Vagina (tissue), 2 donors: ENCODE data around the gene ZBTB16. TPM values are rescaled to one million over a fixed set of nuclear protein-coding genes. Genes with fewer than 3 reads are reported as not detected.

Source experiments
- DNase-seq, 2 donors: peaks; one replicate each; pipeline ENCODE4 v3.0.0-alpha.2; 2017; ENCODE audit errors: extremely low spot score in 2 of 2
- H3K27ac ChIP-seq: fragments of 200-600 bp; sonication (generic); one replicate; pipeline ENCODE4 v1.5.1; 2019
- H3K27me3 ChIP-seq: fragments of 200-600 bp; sonication (generic); one replicate; pipeline ENCODE4 v1.5.1; 2019
- H3K36me3 ChIP-seq, 2 donors: fragments of 200-600 bp; sonication (generic); one replicate each; pipeline ENCODE4 v1.5.1; 2017 to 2019
- H3K4me1 ChIP-seq: fragments of 200-600 bp; sonication (generic); one replicate; pipeline ENCODE4 v1.5.1; 2019
- H3K4me3 ChIP-seq, 2 donors: fragments of 200-600 bp; sonication (generic); 1 replicate in 1 of 2; 2 replicates in 1 of 2; pipeline ENCODE4 v1.5.1; 2016 to 2019
- H3K9me3 ChIP-seq: fragments of 200-600 bp; sonication (generic); one replicate; pipeline ENCODE4 v1.5.1; 2019
- POLR2A ChIP-seq, 2 donors: fragments of 450-650 bp; IDR thresholded peaks; one replicate each; pipeline ENCODE4 v1.6.1; 2017; ENCODE audit warnings: antibody characterized with exemption in 2 of 2, mild to moderate bottlenecking in 2 of 2, moderate library complexity in 2 of 2
- POLR2AphosphoS5 ChIP-seq, 2 donors: sonication (generic); formaldehyde crosslinking; IDR thresholded peaks; one replicate each; pipeline ENCODE4 v1.9.0; 2017; ENCODE audit warnings: antibody characterized with exemption in 2 of 2, mild to moderate bottlenecking in 2 of 2, low read depth in 1 of 2; ENCODE audit not compliant: insufficient read depth in 1 of 2
- intact Hi-C: fragments of 100-400 bp; cut with DNase I; formaldehyde crosslinking; loops from one replicate; pipeline ENCODE4 v1.15.1; 2023
- total RNA-seq: library from RNA; depleted of rRNA; stranded (reverse); fragments of >200 nt; gene quantifications from one replicate; pipeline ENCODE4 v1.2.3, GENCODE V29; 2016
- TF ChIP-seq, protein P1 (sequence below), 3 experiments: fragments of 450-650 bp in 2 of 3; fragments of 200-600 bp in 1 of 3; sonication (generic) in 1 of 3; IDR thresholded peaks; one replicate each; pipeline ENCODE4 v1.5.1; 2017 to 2019; ENCODE audit warnings: antibody characterized with exemption in 3 of 3, mild to moderate bottlenecking in 2 of 3, moderate library complexity in 2 of 3

The ZBTB16 gene
- total RNA-seq, 1 donor from 2014 or later = 243 TPM

DNA sequence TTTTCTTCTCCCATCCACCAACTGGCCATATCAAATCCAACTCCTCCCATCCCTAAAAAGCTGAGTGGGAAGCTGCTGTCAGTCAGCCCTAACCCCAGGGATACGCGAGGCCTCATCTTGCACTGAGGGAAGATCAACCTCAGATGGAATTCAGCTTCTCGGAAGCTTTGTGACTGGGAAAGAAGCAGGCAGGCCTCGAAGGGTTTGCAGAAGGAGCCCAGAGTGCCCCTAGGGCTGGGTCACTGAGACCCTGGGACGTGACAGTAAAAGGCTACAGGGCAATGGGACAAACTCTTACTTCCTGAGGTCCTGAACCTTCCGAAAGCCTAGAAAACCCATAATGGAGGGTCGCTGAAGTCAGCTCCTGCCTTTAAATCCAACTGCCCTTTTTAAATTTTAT is 202.3 kb downstream of the ZBTB16 start:
- DNase-seq = no peak
- Histone ChIP-seq H3K4me3 (no peak overlapping the region), H3K36me3 (no peaks in the 10 kb centered on the region), H3K27me3 (no peaks in the 10 kb centered on the region), H3K4me1 (peaks cover 56% of the 10 kb centered on the region), H3K27ac (peak overlapping the region; percentile 86), H3K9me3 (no peaks in the 10 kb centered on the region)
- intact Hi-C loops = loop anchor here (2.0 to 5.0 kb wide), 2 partner anchors 203 to 224 kb away; partner anchors contain the start of gene ZBTB16
- TF ChIP-seq, protein P1, sequence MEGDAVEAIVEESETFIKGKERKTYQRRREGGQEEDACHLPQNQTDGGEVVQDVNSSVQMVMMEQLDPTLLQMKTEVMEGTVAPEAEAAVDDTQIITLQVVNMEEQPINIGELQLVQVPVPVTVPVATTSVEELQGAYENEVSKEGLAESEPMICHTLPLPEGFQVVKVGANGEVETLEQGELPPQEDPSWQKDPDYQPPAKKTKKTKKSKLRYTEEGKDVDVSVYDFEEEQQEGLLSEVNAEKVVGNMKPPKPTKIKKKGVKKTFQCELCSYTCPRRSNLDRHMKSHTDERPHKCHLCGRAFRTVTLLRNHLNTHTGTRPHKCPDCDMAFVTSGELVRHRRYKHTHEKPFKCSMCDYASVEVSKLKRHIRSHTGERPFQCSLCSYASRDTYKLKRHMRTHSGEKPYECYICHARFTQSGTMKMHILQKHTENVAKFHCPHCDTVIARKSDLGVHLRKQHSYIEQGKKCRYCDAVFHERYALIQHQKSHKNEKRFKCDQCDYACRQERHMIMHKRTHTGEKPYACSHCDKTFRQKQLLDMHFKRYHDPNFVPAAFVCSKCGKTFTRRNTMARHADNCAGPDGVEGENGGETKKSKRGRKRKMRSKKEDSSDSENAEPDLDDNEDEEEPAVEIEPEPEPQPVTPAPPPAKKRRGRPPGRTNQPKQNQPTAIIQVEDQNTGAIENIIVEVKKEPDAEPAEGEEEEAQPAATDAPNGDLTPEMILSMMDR (IDR thresholded peaks at IDR 0.05) = no peak
- TF ChIP-seq POLR2AphosphoS5 (IDR thresholded peaks at IDR 0.05; ENCODE audit: insufficient read depth in 1 of 2, low read depth in 1 of 2) (no peak), POLR2A (IDR thresholded peaks at IDR 0.05) (no peak)

DNA sequence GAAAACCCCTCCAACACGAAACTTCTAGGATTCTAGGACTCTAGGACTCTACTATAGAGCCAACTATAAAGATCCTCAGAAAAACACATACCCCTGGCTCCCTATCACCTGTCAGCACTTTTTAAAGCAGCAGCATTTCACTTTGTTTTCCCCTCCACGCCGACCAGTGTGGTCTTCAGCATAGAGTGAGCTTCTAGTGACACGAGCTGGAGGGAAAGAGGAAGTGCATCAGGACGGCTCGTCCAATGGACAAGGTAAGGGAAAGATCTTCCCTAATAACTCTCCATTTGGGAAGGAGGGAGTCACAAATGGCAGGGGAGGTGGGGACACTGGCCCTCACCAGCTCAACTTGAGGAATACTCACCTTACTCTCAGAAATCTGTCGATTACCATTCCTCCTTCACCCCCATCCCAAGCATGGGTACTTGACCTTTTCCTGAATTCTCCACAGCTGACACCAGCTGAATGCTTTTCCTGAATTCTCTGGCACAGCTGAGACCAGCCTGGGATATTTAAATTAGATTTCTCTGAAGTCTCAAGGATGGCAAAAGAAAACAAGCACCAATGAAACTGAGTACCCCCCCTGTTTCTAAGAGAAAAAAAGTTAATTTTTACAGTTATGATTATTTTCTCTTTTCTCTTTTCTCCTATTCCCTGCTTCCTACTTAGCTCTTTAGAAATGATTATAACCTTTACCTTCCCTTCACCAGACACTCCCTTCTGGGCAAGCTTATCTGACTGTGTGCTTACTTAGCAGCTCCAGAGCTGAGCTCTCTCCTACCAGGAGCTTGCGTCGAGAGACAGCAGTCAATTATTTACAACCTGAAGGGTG is 203.4 kb downstream of the ZBTB16 start:
- peaks cover 45% of the 10 kb centered on the region for H3K4me1 ChIP-seq
- no peak overlapping the region for H3K4me3 ChIP-seq
- no peak for DNase-seq
- H3K27ac ChIP-seq = no peak overlapping the region
- intact Hi-C loops = loop anchor here (5.0 kb wide), 1 partner anchor 226 kb away; no protein-coding TSS in a partner anchor
- H3K36me3 ChIP-seq = no peaks in the 10 kb centered on the region
- no peaks in the 10 kb centered on the region for H3K27me3 ChIP-seq
- no peaks in the 10 kb centered on the region for H3K9me3 ChIP-seq
- TF ChIP-seq POLR2A (IDR thresholded peaks at IDR 0.05) = no peak
- TF ChIP-seq, protein P1 (IDR thresholded peaks at IDR 0.05) = peak in 2 of 3 experiments; percentile 23 to 26

DNA sequence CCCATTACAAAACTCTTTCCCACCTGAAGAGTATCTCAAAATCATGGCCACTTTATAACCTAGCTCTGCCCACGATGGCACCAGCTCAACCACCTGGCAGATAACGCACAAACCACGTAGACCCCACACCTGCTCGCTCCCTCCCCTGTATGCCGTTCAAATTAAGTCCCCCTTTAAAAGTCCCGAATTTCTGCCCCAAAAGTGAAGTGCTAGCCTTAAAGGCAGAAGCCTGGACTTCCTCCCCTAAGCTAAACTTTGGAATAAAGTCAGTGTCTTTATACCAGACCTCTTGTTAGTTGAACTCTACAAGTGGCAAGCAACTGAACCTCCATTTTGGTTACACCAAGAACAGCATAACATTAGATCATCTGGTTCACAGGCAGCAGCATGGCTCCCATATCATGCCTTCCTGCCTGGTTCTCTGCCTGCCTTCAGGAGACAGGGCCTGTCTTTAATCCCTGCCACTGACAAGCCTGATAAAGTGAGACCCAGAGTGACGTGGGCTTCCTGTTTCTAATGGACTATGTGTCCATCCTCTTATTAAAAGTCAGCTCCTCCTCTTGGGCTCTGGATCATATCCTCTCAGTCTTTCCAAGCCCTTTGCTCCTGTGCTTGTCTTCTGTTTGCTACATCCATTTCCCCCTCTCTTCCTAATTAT is 204.1 kb downstream of the ZBTB16 start:
- peaks cover 38% of the 10 kb centered on the region for H3K4me1 ChIP-seq
- H3K9me3 ChIP-seq = no peaks in the 10 kb centered on the region
- H3K36me3 ChIP-seq = no peaks in the 10 kb centered on the region
- H3K27me3 ChIP-seq = no peaks in the 10 kb centered on the region
- no peak overlapping the region for H3K27ac ChIP-seq
- no peak overlapping the region for H3K4me3 ChIP-seq
- DNase-seq = no peak
- TF ChIP-seq, protein P1 (IDR thresholded peaks at IDR 0.05) = no peak
- TF ChIP-seq POLR2AphosphoS5 (IDR thresholded peaks at IDR 0.05; ENCODE audit: insufficient read depth in 1 of 2, low read depth in 1 of 2) (no peak), POLR2A (IDR thresholded peaks at IDR 0.05) (no peak)
- intact Hi-C loops = loop anchor here (5.0 kb wide), 1 partner anchor 226 kb away; no protein-coding TSS in a partner anchor

DNA sequence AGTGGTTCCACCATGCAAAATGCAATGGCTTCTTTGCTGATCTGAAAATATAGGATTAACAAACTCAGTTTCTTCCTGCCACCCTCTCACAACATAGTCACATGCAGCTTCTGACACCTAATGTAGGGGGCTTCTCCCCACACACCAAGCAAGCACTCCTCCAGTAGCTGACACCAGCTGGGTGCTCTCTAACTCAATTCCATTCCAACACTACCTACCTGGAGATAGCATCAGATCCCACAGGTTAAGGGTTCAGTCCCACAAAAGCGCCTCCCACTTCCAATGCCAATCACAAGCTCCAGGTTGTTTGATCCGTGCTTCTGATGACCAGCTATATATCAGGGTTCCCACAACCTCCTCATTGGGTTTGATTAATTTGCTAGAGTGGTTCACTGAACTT is 204.9 kb downstream of the ZBTB16 start:
- no peaks in the 10 kb centered on the region for H3K36me3 ChIP-seq
- H3K9me3 ChIP-seq = no peaks in the 10 kb centered on the region
- intact Hi-C loops = loop anchor here (5.0 kb wide), 1 partner anchor 227 kb away; no protein-coding TSS in a partner anchor
- TF ChIP-seq POLR2AphosphoS5 (IDR thresholded peaks at IDR 0.05; ENCODE audit: insufficient read depth in 1 of 2, low read depth in 1 of 2) (no peak), POLR2A (IDR thresholded peaks at IDR 0.05) (no peak)
- TF ChIP-seq, protein P1 (IDR thresholded peaks at IDR 0.05) = no peak
- no peak overlapping the region for H3K27ac ChIP-seq
- H3K4me1 ChIP-seq = peaks cover 31% of the 10 kb centered on the region
- no peaks in the 10 kb centered on the region for H3K27me3 ChIP-seq
- no peak overlapping the region for H3K4me3 ChIP-seq
- peak in 1 of 2 donors; percentile 70 for DNase-seq
